RWPE1 (cell line): ENCODE results near the gene DROSHA.
A peak's percentile ranks its signal among the peaks of the same experiment; 100 is the strongest.

Source experiments
- CTCF ChIA-PET: fragments of 350-600 bp; sonication (Branson Sonifier 250); formaldehyde crosslinking; extraction: SDS; loops from one replicate; lab custom pipeline; 2021; lab: Yijun Ruan, JAX
- POLR2A ChIA-PET: fragments of 400-600 bp; formaldehyde crosslinking; extraction: SDS; loops from one replicate; lab custom pipeline; 2020; ENCODE audit warnings: antibody characterized with exemption; ENCODE audit not compliant: low non-redundant PET; lab: Yijun Ruan, JAX
- DNase-seq: peaks from one replicate; pipeline ENCODE4 v3.0.0; 2012; ENCODE audit warnings: low spot score
- H3K27ac ChIP-seq: fragments of 450-650 bp; 2 replicates; pipeline ENCODE4 v1.5.1; 2017
- CTCF ChIP-seq: fragments of 450-650 bp; conservative IDR thresholded peaks from 2 replicates; pipeline ENCODE4 v1.5.1; 2017; ENCODE audit warnings: low read depth, mild to moderate bottlenecking

Gene DROSHA

DNA sequence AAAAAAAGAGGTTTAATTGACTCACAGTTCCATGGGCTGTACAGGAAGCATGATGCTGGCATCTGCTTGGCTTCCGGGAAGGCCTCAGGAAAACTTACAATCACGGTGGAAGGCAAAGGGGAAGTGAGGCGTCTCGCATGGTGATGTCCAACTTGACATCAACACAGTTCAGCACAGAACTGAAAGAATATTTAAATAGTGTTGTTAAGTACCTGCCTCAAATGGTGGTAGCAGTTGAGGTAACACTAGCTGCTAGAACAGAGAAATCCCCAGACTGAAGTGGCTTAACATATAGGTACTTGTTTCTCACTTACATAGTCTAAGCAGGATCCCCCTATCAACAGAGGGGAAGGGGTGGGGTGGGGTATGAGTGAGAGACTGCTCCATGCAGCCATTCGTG lies 141.6 kb downstream of the DROSHA start:
- CTCF ChIA-PET, result no interaction called here
- H3K27ac ChIP-seq, result no peak overlapping the region
- TF ChIP-seq CTCF, result no peak
- POLR2A ChIA-PET, result no interaction called here
- no peak for DNase-seq

- H3K27ac ChIP-seq, result no peak overlapping the region
- CTCF ChIA-PET, result no interaction called here
- POLR2A ChIA-PET, result no interaction called here
- TF ChIP-seq CTCF, result no peak
- peak; percentile 19 for DNase-seq
These were observed 145.9 kb downstream of the DROSHA start for GRCh38 chr5:31385774-31386537.

DNA sequence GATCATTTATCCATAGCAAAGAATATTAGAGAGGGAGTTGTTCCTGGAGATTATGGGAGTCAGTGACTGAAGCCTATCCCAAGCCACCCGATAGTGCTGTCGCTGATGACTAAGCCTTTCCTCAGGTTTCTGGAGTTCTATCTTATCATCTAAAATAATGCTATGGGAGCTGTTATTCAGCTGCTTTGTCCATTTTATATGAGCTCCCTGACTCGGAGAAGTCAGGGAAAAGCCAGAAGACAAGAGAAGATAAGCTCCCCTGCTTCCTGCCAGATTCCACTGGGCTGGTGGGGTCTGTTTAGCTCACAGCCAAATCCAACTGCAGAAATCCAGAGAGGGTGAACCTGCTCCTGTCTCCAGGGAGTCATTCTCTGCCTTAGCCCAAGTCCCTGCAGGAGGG lies 148.2 kb downstream of the DROSHA start:
- TF ChIP-seq CTCF, result no peak
- DNase-seq, result no peak
- no peak overlapping the region for H3K27ac ChIP-seq
- CTCF ChIA-PET, result no interaction called here
- POLR2A ChIA-PET, result no interaction called here

DNA sequence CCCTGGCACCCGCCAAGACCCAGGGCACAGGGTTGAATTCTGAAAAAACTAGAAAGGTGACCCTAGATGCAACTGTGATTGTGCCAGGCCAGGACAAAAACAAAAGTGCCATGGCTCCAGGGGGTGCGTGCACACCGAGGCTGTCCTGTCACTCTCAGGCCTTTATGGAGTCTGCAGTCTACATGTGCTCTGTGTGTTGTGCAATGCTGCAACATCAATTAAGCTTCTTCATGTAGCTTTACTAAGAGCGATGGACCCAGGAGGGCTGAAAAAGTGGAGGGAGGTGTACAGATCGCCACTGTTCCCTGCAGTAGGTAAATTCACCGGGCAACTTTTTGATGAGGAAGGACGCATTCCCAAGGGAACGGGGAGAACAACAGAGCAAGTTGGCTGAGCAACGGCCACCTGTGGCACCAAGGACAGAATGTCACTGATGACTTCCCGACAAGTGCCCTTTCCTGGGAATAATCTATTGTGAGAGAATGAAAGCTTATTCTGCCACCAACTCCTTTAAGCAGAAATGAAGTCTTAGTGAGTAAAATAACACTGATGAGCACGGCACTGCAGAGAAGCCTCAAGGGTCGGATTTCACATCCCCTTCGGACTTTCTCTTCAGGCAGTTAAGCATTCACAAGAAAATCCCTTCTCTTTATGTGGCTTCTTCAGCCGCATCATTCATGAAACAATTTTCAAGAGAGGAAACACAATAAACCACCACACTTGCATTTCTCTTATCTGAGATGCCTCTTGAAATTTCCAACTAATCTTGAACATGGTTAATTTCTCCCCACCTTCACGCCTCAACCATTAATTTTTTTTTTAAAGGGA lies 149.6 kb downstream of the DROSHA start:
- CTCF ChIA-PET, result no interaction called here
- POLR2A ChIA-PET, result no interaction called here
- TF ChIP-seq CTCF, result no peak
- DNase-seq, result no peak
- no peak overlapping the region for H3K27ac ChIP-seq

- no peak for DNase-seq
- no peak overlapping the region for H3K27ac ChIP-seq
- POLR2A ChIA-PET, result no interaction called here
- CTCF ChIA-PET, result no interaction called here
- TF ChIP-seq CTCF, result no peak
These were observed 150.6 kb downstream of the DROSHA start for GRCh38 chr5:31381299-31381698.

DNA sequence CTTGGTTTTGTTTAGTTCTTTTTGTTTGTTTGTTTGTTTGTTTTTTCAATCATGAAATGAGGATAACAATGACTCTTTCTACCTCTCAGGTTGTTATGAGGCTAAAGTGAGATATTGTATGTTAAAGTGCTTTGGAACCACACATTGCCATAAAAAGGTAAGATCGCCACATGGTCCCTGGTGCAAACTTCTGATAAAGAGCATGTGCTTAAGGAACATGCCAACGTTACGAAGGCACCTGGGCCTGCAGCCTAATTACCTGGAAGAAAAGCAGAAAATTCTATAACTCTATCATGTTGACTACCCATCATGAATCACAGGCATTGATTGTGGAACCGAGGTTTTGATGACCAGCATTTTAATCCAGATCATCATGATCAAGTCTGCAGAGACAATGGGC lies 151.8 kb downstream of the DROSHA start:
- H3K27ac ChIP-seq, result no peak overlapping the region
- CTCF ChIA-PET, result no interaction called here
- no peak for TF ChIP-seq CTCF
- POLR2A ChIA-PET, result no interaction called here
- no peak for DNase-seq
